PC-9 (cell line): ENCODE results near the gene SHISAL2A. TPM values are rescaled to one million over a fixed set of nuclear protein-coding genes. Genes with fewer than 3 reads are reported as not detected.

Source experiments
- BruUV-seq: library from RNA; stranded (reverse); fragments of 400-500 nt; replicated peaks from 2 replicates; lab custom pipeline; 2021; lab: Mats Ljungman, UMichigan
- CTCF ChIA-PET: fragments of 300-600 bp; sonication (Branson Sonifier 250); formaldehyde crosslinking; loops from one replicate; lab custom pipeline; 2022; ENCODE audit warnings: antibody characterized with exemption; lab: Charles Lee
- POLR2A ChIA-PET: fragments of 300-600 bp; sonication (Branson Sonifier 250); formaldehyde crosslinking; loops from one replicate; lab custom pipeline; 2022; ENCODE audit warnings: antibody characterized with exemption; ENCODE audit not compliant: unreplicated experiment; lab: Charles Lee
- DNase-seq, 2 experiments: peaks; one replicate each; pipeline versions ENCODE4 v3.0.0 to v3.0.0-alpha.2; 2015 to 2022; ENCODE audit warnings: mixed read lengths in 1 of 2
- H2AFZ ChIP-seq: fragments of 200-600 bp; sonication (generic); 2 replicates; pipeline ENCODE4 v1.8.1; 2017; ENCODE audit warnings: antibody characterized with exemption
- H3F3A ChIP-seq: fragments of 200-600 bp; sonication (generic); 2 replicates; pipeline ENCODE4 v1.8.1; 2017; ENCODE audit warnings: antibody characterized with exemption, mild to moderate bottlenecking, low read depth; ENCODE audit not compliant: insufficient read depth
- H3K27ac ChIP-seq: fragments of 200-600 bp; sonication (generic); 2 replicates; pipeline ENCODE4 v1.6.1; 2016; ENCODE audit warnings: mixed run types
- H3K27me3 ChIP-seq: fragments of 200-600 bp; sonication (generic); 2 replicates; pipeline ENCODE4 v1.6.1; 2016; ENCODE audit warnings: low read depth, mixed run types; ENCODE audit not compliant: insufficient read depth
- H3K36me3 ChIP-seq: fragments of 200-600 bp; sonication (generic); 2 replicates; pipeline ENCODE4 v1.6.1; 2016; ENCODE audit warnings: low read depth, mixed run types
- H3K4me1 ChIP-seq: fragments of 200-600 bp; sonication (generic); replicated peaks from 2 replicates; pipeline ENCODE4 v1.6.1; 2016; ENCODE audit warnings: mixed run types; ENCODE audit not compliant: insufficient read depth
- H3K4me2 ChIP-seq: fragments of 200-600 bp; sonication (generic); 2 replicates; pipeline ENCODE4 v1.6.1; 2017; ENCODE audit warnings: mixed run types
- H3K4me3 ChIP-seq: fragments of 200-600 bp; sonication (generic); 2 replicates; pipeline ENCODE4 v1.6.1; 2016; ENCODE audit warnings: mixed run types
- H3K79me2 ChIP-seq: fragments of 200-600 bp; sonication (generic); 2 replicates; pipeline ENCODE4 v1.6.1; 2017; ENCODE audit warnings: low read depth, mixed run types
- H3K9me2 ChIP-seq: fragments of 200-600 bp; sonication (generic); 2 replicates; pipeline ENCODE4 v1.8.1; 2017; ENCODE audit warnings: mild to moderate bottlenecking; ENCODE audit not compliant: insufficient read depth
- H3K9me3 ChIP-seq: fragments of 200-600 bp; sonication (generic); 2 replicates; pipeline ENCODE4 v1.8.1; 2016; ENCODE audit warnings: low read depth; ENCODE audit not compliant: insufficient read depth
- H4K20me1 ChIP-seq: fragments of 200-600 bp; sonication (generic); 2 replicates; pipeline ENCODE4 v1.8.1; 2017; ENCODE audit not compliant: insufficient read depth
- CTCF ChIP-seq: fragments of 200-600 bp; sonication (generic); conservative IDR thresholded peaks from 2 replicates; pipeline ENCODE4 v1.6.1; 2017; ENCODE audit warnings: mixed run types, antibody characterized with exemption, mild to moderate bottlenecking, moderate library complexity
- EZH2 ChIP-seq: fragments of 200-600 bp; sonication (generic); IDR thresholded peaks from 2 replicates; pipeline ENCODE4 v1.8.0; 2017; ENCODE audit warnings: antibody characterized with exemption, low read depth
- intact Hi-C: fragments of 100-400 bp; cut with micrococcal nuclease; formaldehyde crosslinking; loops from one replicate; pipeline ENCODE4 v1.10.0; 2022; ENCODE audit not compliant: unreplicated experiment
- total RNA-seq: library from RNA; stranded (reverse); gene quantifications from 2 replicates; pipeline ENCODE4 v1.2.3, GENCODE V29; 2021

SHISAL2A gene
- total RNA-seq, 1 experiment from 2014 or later = not detected

- Histone ChIP-seq H4K20me1 (no peaks in the 10 kb centered on the region), H3K79me2 (no peaks in the 10 kb centered on the region), H3K4me3 (no peak overlapping the region), H3K36me3 (no peaks in the 10 kb centered on the region), H2AFZ (no peak overlapping the region), H3F3A (peaks cover 5% of the 10 kb centered on the region; the same call in 1 of the 2 replicates), H3K27me3 (no peaks in the 10 kb centered on the region), H3K4me2 (no peak overlapping the region), H3K4me1 (peaks cover 9% of the 10 kb centered on the region), H3K9me3 (no peaks in the 10 kb centered on the region), H3K27ac (no peak overlapping the region), H3K9me2 (no peaks in the 10 kb centered on the region)
- ChIA-PET POLR2A (interaction anchor here (0.6 kb wide), 1 partner anchor 15 kb away, joined by 19 read pairs; no protein-coding TSS in a partner anchor), CTCF (no interaction called here)
- no peak for DNase-seq
- TF ChIP-seq CTCF (no peak), EZH2 (no peak)
- BruUV-seq = no TSS peak
- intact Hi-C loops = no loop called here
Measured at GRCh38 chr1:52679498-52679897, 46.5 kb downstream of the SHISAL2A start.

- no peak overlapping the region for H3K4me3 ChIP-seq
- intact Hi-C loops = loop anchor here (10.0 kb wide), 1 partner anchor 786 kb away; no protein-coding TSS in a partner anchor
- no peaks in the 10 kb centered on the region for H3K79me2 ChIP-seq
- H3K27me3 ChIP-seq = no peaks in the 10 kb centered on the region
- no peak for DNase-seq
- no peak overlapping the region for H3K27ac ChIP-seq
- H2AFZ ChIP-seq = no peak overlapping the region
- no peak for TF ChIP-seq EZH2
- no peak for TF ChIP-seq CTCF
- no peak overlapping the region for H3K4me2 ChIP-seq
- BruUV-seq = no TSS peak
- H4K20me1 ChIP-seq = no peaks in the 10 kb centered on the region
- H3K9me3 ChIP-seq = no peaks in the 10 kb centered on the region
- peaks cover under 1% of the 10 kb centered on the region; the same call in 1 of the 2 replicates for H3F3A ChIP-seq
- ChIA-PET POLR2A (no interaction called here), CTCF (no interaction called here)
- peaks cover under 1% of the 10 kb centered on the region; the same call in 1 of the 2 replicates for H3K4me1 ChIP-seq
- H3K9me2 ChIP-seq = no peaks in the 10 kb centered on the region
- 0 out of 2 replicates have a peak, but pooled peaks cover 1% of the 10 kb centered on the region for H3K36me3 ChIP-seq
Measured at GRCh38 chr1:52680353-52680752, 47.4 kb downstream of the SHISAL2A start.

- Histone ChIP-seq H2AFZ (no peak overlapping the region), H3F3A (peaks cover 4% of the 10 kb centered on the region; the same call in 1 of the 2 replicates), H3K79me2 (no peaks in the 10 kb centered on the region), H3K9me2 (no peaks in the 10 kb centered on the region), H3K9me3 (no peaks in the 10 kb centered on the region), H3K4me1 (no peaks in the 10 kb centered on the region), H3K4me2 (no peak overlapping the region), H4K20me1 (no peaks in the 10 kb centered on the region), H3K36me3 (0 out of 2 replicates have a peak, but pooled peaks cover 6% of the 10 kb centered on the region), H3K4me3 (no peak overlapping the region), H3K27ac (no peak overlapping the region), H3K27me3 (no peaks in the 10 kb centered on the region)
- CTCF ChIA-PET = no interaction called here
- no TSS peak for BruUV-seq
- TF ChIP-seq EZH2 (no peak), CTCF (no peak)
- no peak for DNase-seq
- POLR2A ChIA-PET = no interaction called here
- intact Hi-C loops = loop anchor here (10.0 kb wide), 1 partner anchor 786 kb away; no protein-coding TSS in a partner anchor
Measured at GRCh38 chr1:52681136-52681535, 48.2 kb downstream of the SHISAL2A start.
